ENCODE measurements around the gene SLC35C1.

SLC35C1 gene

DNA sequence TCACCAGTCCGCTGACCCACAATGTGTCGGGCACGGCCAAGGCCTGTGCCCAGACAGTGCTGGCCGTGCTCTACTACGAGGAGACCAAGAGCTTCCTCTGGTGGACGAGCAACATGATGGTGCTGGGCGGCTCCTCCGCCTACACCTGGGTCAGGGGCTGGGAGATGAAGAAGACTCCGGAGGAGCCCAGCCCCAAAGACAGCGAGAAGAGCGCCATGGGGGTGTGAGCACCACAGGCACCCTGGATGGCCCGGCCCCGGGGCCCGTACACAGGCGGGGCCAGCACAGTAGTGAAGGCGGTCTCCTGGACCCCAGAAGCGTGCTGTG is 6.1 kb downstream of the SLC35C1 start:
- no peak overlapping the region for H3K4me3 ChIP-seq (ENCODE audit: low read depth, low read length)
- no peak for DNase-seq (ENCODE audit: low read depth)
- TF ChIP-seq, protein P1, sequence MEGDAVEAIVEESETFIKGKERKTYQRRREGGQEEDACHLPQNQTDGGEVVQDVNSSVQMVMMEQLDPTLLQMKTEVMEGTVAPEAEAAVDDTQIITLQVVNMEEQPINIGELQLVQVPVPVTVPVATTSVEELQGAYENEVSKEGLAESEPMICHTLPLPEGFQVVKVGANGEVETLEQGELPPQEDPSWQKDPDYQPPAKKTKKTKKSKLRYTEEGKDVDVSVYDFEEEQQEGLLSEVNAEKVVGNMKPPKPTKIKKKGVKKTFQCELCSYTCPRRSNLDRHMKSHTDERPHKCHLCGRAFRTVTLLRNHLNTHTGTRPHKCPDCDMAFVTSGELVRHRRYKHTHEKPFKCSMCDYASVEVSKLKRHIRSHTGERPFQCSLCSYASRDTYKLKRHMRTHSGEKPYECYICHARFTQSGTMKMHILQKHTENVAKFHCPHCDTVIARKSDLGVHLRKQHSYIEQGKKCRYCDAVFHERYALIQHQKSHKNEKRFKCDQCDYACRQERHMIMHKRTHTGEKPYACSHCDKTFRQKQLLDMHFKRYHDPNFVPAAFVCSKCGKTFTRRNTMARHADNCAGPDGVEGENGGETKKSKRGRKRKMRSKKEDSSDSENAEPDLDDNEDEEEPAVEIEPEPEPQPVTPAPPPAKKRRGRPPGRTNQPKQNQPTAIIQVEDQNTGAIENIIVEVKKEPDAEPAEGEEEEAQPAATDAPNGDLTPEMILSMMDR (IDR thresholded peaks at IDR 0.05; ENCODE audit: insufficient read depth, low read depth, low read length, missing control alignments) = no peak

DNA sequence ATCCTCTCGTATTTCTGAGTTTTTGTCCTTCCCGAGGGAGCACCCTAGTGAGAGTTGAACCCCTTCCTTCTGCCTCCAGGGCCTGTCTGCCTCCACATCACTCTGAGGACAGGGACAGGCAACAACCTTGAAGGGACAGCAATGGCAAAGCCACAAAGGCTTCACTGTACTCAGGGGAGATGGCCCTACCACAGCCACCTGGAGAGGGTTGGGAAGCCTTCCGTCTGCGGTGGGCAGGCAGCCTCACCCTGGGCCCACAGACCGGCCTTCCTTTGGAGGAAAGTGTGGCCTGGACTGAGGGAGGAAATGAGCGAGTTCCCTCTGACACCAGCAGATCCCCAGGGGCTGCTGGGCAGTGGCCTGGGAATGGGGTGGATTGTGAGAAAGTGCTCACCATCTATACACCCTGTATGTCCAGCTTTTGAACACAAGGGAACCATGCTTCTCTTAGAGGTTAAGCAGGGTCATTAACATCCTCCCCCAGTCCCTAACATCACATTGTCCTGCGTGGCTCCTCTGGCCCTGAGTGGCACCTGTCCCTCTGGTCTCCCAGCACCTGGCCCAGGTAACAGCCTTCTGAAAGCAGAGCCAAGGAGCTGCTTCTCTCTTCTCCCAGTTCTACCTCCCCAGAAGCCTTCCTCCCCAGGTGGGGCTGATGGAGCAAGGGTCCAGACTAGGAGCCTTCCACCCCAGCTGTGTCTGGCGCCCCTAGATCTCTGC is 6.8 kb downstream of the SLC35C1 start:
- TF ChIP-seq, protein P1 (IDR thresholded peaks at IDR 0.05; ENCODE audit: insufficient read depth, low read depth, low read length, missing control alignments) = no peak
- DNase-seq (ENCODE audit: low read depth) = no peak
- no peak overlapping the region for H3K4me3 ChIP-seq (ENCODE audit: low read depth, low read length)

DNA sequence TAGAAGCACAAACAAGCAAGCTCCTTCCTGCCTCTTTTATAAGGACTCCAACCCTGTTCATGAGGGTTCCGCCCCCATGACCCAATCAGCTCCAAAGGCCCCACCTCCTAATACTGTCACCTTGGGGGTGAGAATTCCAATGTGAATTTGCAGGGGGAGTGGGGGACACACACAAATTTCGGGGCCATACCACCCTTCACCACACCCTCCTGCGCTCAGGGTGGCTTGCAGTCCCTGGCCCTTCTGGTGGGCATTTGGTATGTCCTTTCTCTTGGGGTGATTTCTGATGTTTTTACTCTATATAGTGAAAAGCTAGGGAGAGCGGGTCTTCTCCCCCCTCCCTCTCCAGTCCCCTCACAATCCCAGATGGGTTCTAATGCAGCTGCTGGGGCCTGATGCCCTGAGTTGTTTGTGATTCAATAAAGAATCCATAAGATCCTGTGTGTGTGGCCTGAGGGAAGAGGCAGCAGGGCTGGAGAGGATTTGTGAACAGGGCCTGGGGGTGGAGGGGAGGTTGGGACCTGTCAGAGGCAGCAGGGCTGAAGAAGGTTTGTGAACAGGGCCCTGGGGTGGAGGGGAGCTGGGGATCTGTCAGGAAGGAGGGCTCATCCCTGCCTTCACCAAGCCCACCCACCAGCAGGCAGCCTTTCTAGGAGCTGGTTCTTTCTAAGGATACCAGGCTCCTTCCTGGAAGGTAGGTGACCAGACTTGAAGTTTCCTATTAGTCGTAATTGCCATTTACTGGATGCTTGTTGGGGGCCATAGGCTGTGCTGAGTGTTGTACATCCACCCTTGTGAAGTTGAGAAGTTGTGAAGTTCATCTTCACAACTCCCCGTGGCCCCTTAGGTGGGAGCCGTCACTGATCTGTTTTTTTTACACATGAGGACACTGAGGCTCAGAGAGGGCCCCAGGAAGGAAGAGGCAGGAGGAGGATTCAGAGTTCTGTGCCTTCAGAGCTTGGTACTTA is 7.9 kb downstream of the SLC35C1 start:
- TF ChIP-seq, protein P1 (IDR thresholded peaks at IDR 0.05; ENCODE audit: insufficient read depth, low read depth, low read length, missing control alignments) = no peak
- H3K4me3 ChIP-seq (ENCODE audit: low read depth, low read length) = no peak overlapping the region
- DNase-seq (ENCODE audit: low read depth) = no peak

DNA sequence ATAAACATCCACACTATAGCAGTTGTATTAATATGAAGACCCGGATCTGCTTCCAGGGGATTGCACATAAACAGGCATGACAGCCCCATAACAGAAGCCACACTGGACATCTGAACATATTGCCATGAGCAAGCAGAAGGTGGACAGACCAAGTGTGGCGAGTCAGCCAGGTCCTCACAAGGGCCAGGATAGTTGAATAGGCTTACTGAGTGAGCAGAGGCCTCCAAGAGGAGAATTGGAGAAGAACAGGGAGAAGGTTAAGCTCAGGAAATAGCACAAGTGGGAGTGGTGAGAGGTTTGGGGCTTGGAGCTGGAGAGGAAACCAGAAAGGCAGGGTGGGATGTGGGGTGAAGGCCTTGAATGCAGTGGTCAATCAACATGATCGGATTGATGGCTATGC is 10.8 kb downstream of the SLC35C1 start:
- no peak for DNase-seq (ENCODE audit: low read depth)
- TF ChIP-seq, protein P1 (IDR thresholded peaks at IDR 0.05; ENCODE audit: insufficient read depth, low read depth, low read length, missing control alignments) = no peak
- H3K4me3 ChIP-seq (ENCODE audit: low read depth, low read length) = no peak overlapping the region

DNA sequence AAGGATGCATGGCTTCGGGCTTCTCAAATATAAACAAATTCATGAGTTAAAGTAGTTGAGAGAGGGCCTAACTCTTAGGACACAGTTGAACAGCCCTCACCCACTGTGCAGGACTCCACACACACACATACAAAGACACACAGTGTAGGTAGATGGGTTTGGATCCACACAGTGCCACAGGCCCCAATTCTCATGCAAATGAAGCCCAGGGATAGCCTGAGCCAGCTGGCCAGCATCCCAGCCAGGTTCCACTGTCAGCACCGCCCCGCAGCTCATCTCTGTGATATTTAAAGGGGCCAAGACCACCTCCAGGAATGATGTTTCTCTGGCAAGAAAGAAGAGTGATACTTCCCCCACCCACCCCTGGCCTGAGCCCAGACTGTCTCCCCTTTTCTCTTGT is 11.7 kb downstream of the SLC35C1 start:
- TF ChIP-seq, protein P1 (IDR thresholded peaks at IDR 0.05; ENCODE audit: insufficient read depth, low read depth, low read length, missing control alignments) = no peak
- DNase-seq (ENCODE audit: low read depth) = no peak
- no peak overlapping the region for H3K4me3 ChIP-seq (ENCODE audit: low read depth, low read length)

DNA sequence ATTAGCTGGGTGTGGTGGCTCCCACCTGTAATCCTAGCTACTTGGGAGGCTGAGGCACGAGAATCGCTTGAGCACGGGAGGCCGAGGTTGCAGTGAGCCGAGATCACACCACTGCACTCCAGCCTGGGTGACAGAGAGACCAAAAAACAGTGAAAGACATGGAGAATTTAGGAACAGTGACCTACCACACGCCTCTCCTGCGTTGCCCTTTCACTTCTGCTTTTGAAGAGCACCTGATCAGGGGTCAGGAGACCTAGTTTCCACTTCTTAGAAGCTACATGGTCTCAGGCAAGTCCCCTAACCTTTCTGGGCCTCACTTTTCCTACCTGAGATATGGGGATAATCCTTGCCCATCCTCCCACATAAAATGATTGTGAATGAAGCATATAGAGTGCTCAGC is 12.2 kb downstream of the SLC35C1 start:
- TF ChIP-seq, protein P1 (IDR thresholded peaks at IDR 0.05; ENCODE audit: insufficient read depth, low read depth, low read length, missing control alignments) = no peak
- DNase-seq (ENCODE audit: low read depth) = peak; percentile 62
- no peak overlapping the region for H3K4me3 ChIP-seq (ENCODE audit: low read depth, low read length)
